Keratinocyte (primary cell): ENCODE measurements around the gene PRKCZ.

Experiments
- CTCF ChIP-seq, 3 experiments: IDR thresholded peaks in 1 of 3; conservative IDR thresholded peaks in 1 of 3; optimal IDR thresholded peaks in 1 of 3; 2 replicates in 2 of 3; 3 replicates in 1 of 3; pipeline versions ENCODE3 to v1.5.1; 2011; ENCODE audit warnings: low read length in 3 of 3, mild to moderate bottlenecking in 3 of 3, moderate library complexity in 2 of 3, control low read depth in 1 of 3, inconsistent platforms in 1 of 3; ENCODE audit not compliant: insufficient read depth in 2 of 3; ENCODE audit errors: extremely low read depth in 1 of 3
- EZH2 ChIP-seq: IDR thresholded peaks from one replicate; pipeline ENCODE4 v1.6.1; 2012; ENCODE audit warnings: inconsistent platforms, mild to moderate bottlenecking, low read length, moderate library complexity

- TF ChIP-seq CTCF (optimal IDR thresholded peaks at IDR 0.05 in 1 of 3, IDR thresholded peaks at IDR 0.05 in 1 of 3, conservative IDR thresholded peaks at IDR 0.05 in 1 of 3; ENCODE audit: extremely low read depth in 1 of 3, insufficient read depth in 2 of 3, low read length in 3 of 3) (no peak), EZH2 (no peak)
Observed at GRCh38 chr1:2204415-2205190, 154.4 kb downstream of the PRKCZ start.
